T-helper 1 cell treated with Interleukin-12 subunit alpha and Interleukin-12 subunit beta and Interleukin-4 antibody, amounts not matched to agents 30 μg/mL and 1 μg/mL, for 36 hours (primary cell): ENCODE measurements around the gene GOLGA6L26.
"Not testable (repeated sequence)": the region's sequence is repeated elsewhere in the genome, so short reads cannot be mapped to it uniquely, and the experiment has no call there.

Experiments used
- H3K27ac Mint-ChIP-seq: one replicate; pipeline ENCODE4 v1.8.0; 2021; ENCODE audit warnings: mild to moderate bottlenecking, mixed read lengths
- H3K27me3 Mint-ChIP-seq: one replicate; pipeline ENCODE4 v1.8.0; 2021; ENCODE audit warnings: low read depth, mixed read lengths
- H3K36me3 Mint-ChIP-seq: one replicate; pipeline ENCODE4 v1.8.0; 2021; ENCODE audit warnings: low read depth, mixed read lengths
- H3K4me1 Mint-ChIP-seq: one replicate; pipeline ENCODE4 v1.8.0; 2021; ENCODE audit warnings: low read depth, mixed read lengths
- H3K4me3 Mint-ChIP-seq: one replicate; pipeline ENCODE4 v1.8.0; 2021; ENCODE audit warnings: mild to moderate bottlenecking, moderate library complexity, mixed read lengths
- H3K9me3 Mint-ChIP-seq: one replicate; pipeline ENCODE4 v1.8.0; 2021; ENCODE audit warnings: mixed read lengths

The GOLGA6L26 gene

DNA sequence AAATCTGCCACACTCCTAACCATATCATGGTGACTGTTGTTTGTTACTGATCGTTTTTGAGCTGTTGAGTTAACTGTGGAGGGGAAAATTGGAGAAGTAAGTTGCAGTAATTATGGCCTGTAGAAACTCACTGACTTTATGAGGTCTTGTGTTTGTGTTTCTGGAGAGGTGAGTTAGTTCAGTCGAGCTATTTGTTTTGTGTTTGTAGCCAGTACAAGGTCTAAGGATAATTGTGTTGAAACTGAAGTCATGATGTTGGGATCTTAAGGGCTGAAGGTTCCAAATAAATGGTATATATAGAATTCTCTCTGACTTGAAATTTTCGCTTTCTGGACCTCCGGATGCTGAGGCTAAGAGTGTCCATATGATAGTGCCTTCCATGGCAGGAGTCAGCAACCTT is 29.2 kb downstream of the GOLGA6L26 start:
- not testable (repeated sequence) for H3K27me3 Mint-ChIP-seq, H3K9me3 Mint-ChIP-seq
- Mint-ChIP-seq H3K36me3 (peaks cover 18% of the 10 kb centered on the region), H3K4me1 (peaks cover 27% of the 10 kb centered on the region), H3K4me3 (peak overlapping the region; percentile 85), H3K27ac (peak overlapping the region; percentile 84)

DNA sequence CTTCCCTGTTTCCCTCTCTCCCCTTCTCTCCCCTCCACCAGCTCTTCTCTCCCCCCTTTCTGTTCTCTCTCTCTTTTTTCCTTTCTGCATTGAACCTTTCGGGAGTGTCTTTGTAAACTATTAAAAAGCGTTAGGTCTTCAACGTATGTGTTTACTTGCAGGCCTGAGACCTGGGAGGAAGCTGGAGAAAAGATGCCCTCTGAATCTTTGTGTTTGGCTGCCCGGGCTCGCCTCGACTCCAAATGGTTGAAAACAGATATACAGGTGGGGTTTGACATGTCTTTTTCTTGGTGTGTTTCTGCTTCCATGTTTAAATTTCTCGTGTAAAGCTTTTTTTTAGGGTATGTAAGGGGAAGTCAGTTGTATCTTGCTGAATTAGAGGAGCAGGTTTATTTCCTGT is 29.7 kb downstream of the GOLGA6L26 start:
- Mint-ChIP-seq H3K27ac (peak overlapping the region; percentile 84), H3K4me3 (peak overlapping the region; percentile 85), H3K4me1 (peaks cover 27% of the 10 kb centered on the region), H3K36me3 (peaks cover 16% of the 10 kb centered on the region)
- not testable (repeated sequence) for H3K27me3 Mint-ChIP-seq, H3K9me3 Mint-ChIP-seq

- H3K27me3 Mint-ChIP-seq, H3K9me3 Mint-ChIP-seq: not testable (repeated sequence)
- H3K4me1 Mint-ChIP-seq: peaks cover 26% of the 10 kb centered on the region
- H3K4me3 Mint-ChIP-seq: peak overlapping the region; percentile 85
- H3K36me3 Mint-ChIP-seq: peaks cover 12% of the 10 kb centered on the region
- peak overlapping the region; percentile 84 for H3K27ac Mint-ChIP-seq
Measured at GRCh38 chr15:23303654-23304053, 30.3 kb downstream of the GOLGA6L26 start.

- not testable (repeated sequence) for H3K36me3 Mint-ChIP-seq, H3K27ac Mint-ChIP-seq, H3K9me3 Mint-ChIP-seq, H3K27me3 Mint-ChIP-seq, H3K4me3 Mint-ChIP-seq
- peaks cover 26% of the 10 kb centered on the region for H3K4me1 Mint-ChIP-seq
Measured at GRCh38 chr15:23303246-23303645, 30.8 kb downstream of the GOLGA6L26 start.
